Stimulated activated CD8-positive, alpha-beta memory T cell treated with anti-CD3 and anti-CD28 coated beads, Interleukin-7, amount 100 ng/mL, for 1 hour (primary cell): ENCODE measurements around the gene DNAJC15.
A peak's percentile ranks its signal among the peaks of the same experiment; 100 is the strongest.
"Not testable (repeated sequence)": the region's sequence is repeated elsewhere in the genome, so short reads cannot be mapped to it uniquely, and the experiment has no call there.

Experiments
- DNase-seq, 2 donors: peaks; one replicate each; pipeline ENCODE4 v3.0.0-alpha.2; 2020; ENCODE audit warnings: low read depth in 2 of 2

Gene DNAJC15

GRCh38 chr13:43023289-43023963 is at the start of gene DNAJC15:
DNAJC15 (plus strand) TSS chr13:43023586; CDS start chr13:43023627, 41 bp downstream.
- DNase-seq = peak; percentile 55 to 59

DNA sequence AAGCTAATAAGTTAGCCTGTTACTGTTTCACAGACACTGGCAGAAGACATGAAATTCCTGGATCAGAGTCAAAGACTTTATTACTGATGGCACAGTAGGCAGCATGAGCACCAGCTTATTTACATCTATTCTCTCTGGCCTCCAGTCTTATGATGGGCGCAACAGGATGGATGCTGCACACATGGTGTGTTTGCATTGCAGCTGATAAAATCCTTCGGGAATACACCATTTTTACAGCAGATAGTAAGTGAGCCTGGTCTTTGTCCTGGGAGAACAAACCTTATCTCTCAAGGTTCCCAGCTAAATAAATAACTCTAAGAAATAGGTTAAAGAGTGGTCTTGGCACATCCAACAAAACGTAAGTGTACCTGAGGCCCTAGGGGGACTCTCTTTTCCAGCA is 47.3 kb upstream of the DNAJC15 start:
- no peak for DNase-seq

GRCh38 chr13:42977219-42977659 is 46.1 kb upstream of the DNAJC15 start:
- no peak for DNase-seq

GRCh38 chr13:42981317-42981716 is 42.1 kb upstream of the DNAJC15 start:
- no peak for DNase-seq

- no peak for DNase-seq
Observed at GRCh38 chr13:42981853-42982252, 41.5 kb upstream of the DNAJC15 start.

GRCh38 chr13:42984026-42984425 is 39.4 kb upstream of the DNAJC15 start:
- no peak for DNase-seq

DNA sequence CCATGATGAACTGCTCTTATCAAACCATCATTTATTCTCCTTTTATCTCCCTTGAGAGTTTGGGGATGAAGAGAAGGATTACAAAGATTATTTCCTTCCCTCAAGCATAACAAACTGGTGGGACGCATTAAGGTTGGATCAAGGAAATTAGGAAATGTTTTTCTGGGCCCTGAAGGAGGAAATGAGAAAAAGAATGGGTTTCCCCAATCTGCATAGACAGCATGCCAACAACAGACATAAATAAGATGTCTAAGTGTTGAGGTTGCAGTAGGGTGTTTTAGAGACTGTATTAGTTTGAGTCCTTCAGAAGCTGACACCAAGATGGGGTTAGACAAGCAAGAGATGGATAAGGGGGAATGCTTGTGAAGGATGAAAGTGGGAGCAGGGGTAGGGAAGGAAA is 38.7 kb upstream of the DNAJC15 start:
- DNase-seq = no peak

DNA sequence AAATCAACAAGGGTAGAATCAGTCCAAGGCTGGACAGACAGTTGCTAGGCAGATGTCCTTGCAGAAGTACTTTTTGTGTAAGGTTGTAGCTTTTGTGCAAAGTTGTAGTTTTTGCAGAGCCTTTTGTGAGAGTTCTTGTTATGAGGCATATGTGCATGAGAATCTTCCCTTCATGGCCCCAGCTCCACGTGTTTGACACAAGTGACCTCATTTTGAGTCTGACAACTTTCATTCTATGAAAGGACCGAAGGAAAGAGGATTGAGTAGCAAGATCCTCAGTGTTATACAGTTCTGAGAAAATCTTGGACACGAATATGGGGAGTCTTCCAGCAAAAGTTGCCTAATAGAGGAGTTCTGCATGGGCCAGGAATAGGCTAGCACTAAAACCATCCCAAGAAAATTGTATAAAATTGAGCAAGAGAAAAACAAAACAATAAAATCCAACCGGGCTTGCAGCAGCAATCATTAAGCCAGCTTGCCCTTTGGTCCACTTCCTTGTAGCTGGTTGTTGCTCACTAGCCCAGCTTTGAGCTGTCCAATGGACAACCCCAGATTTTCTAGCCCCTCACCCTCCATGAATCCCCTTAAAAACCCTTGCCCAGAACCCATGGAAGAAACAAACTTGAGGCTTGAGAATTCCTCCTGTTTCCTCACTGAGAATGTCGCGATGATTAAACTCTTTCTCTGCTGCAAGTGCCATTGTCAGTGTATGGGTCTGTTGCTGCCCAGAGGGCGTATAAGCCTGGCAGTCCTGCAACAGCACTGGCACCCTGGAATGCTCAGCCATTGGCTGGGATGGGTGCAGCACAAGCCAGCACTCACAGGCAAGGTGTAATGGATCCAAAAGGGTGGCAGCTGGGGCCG is 37.8 kb upstream of the DNAJC15 start:
- DNase-seq = no peak

GRCh38 chr13:42986176-42986574 is 37.2 kb upstream of the DNAJC15 start:
- DNase-seq = no peak

- no peak for DNase-seq
Observed at GRCh38 chr13:42990291-42991232, 32.8 kb upstream of the DNAJC15 start.

- not testable (repeated sequence) for DNase-seq
Observed at GRCh38 chr13:42991233-42991897, 32.0 kb upstream of the DNAJC15 start.

GRCh38 chr13:42991898-42992763 is 31.3 kb upstream of the DNAJC15 start, which contains the start of gene EPSTI1:
EPSTI1 (minus strand) TSS chr13:42992241; CDS start chr13:42992165, 76 bp downstream.
- DNase-seq = peak; percentile 47 to 64

- DNase-seq = no peak
Observed at GRCh38 chr13:42992764-42993122, 30.6 kb upstream of the DNAJC15 start.

DNA sequence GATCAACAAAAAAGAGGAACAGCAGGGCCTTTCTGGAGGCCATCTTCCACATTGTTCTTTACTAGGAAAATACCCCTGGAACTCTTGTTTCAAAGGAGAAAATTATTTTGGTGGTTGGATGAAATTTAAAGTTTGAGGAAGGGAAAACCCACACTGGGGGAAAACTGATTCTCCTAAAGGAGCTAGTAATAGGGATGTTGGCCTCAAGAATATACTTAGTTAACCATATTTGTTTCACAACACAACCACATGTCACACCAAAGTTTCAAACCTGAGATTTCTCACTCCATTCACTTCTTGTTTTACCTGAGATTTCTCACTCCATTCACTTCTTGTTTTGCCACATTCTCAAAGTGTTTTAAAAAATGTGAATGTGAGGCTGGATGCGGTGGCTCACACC is 28.5 kb upstream of the DNAJC15 start:
- no peak for DNase-seq

DNA sequence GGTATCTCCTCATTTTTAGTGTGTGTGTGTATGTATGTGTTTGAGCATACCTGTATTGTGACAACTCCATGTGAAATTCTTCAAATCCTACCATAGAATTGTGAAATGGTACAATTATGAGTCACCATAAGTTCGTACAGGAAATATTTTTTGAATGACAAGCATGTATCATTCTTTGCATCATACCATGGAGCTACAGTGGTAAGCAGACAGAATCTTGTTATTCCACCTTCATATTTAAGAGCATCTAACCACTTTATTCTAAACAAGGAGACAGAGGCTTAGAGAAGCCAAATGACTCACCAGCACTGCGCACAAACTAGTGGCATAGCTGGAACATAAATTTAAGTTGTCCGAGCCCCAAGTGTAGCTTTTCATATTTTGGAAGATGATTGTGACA is 26.8 kb upstream of the DNAJC15 start:
- DNase-seq = no peak

- no peak for DNase-seq
Observed at GRCh38 chr13:42997381-42997780, 26.0 kb upstream of the DNAJC15 start.

- DNase-seq = no peak
Observed at GRCh38 chr13:42999491-42999890, 23.9 kb upstream of the DNAJC15 start.

GRCh38 chr13:43000676-43001075 is 22.7 kb upstream of the DNAJC15 start:
- no peak for DNase-seq

DNA sequence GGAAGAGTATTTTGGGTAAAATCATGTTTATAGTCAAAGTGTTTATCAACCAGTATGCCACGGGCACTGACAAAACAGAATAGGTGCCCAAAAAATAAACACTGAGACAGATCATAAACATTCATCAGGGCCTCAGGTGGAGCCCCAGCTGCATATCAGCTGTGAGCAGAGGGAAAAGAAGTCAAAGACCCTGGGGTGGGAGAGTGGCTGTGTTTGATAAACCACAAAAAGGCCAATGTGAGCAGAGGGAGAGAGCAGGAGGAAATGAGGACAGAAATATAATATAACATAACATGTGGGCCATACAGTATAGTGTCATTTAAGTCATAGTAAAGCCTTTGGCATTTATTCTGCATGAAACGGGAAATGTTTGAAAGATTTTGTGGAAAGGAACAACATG is 21.4 kb upstream of the DNAJC15 start:
- no peak for DNase-seq

- no peak for DNase-seq
Observed at GRCh38 chr13:43003010-43003409, 20.4 kb upstream of the DNAJC15 start.
